GM21447 (cell line): ENCODE data around the gene RHOT2.
"Not testable (repeated sequence)": the region's sequence is repeated elsewhere in the genome, so short reads cannot be mapped to it uniquely, and the experiment has no call there.

ENCODE experiments used
- ATAC-seq: cut with Tn5 transposase; IDR thresholded peaks from one replicate; pipeline ENCODE4 v1.9.1; 2021; ENCODE audit not compliant: unreplicated experiment

Gene RHOT2

GRCh38 chr16:680967-681745 is 13.2 kb downstream of the RHOT2 start:
- no peak for ATAC-seq

DNA sequence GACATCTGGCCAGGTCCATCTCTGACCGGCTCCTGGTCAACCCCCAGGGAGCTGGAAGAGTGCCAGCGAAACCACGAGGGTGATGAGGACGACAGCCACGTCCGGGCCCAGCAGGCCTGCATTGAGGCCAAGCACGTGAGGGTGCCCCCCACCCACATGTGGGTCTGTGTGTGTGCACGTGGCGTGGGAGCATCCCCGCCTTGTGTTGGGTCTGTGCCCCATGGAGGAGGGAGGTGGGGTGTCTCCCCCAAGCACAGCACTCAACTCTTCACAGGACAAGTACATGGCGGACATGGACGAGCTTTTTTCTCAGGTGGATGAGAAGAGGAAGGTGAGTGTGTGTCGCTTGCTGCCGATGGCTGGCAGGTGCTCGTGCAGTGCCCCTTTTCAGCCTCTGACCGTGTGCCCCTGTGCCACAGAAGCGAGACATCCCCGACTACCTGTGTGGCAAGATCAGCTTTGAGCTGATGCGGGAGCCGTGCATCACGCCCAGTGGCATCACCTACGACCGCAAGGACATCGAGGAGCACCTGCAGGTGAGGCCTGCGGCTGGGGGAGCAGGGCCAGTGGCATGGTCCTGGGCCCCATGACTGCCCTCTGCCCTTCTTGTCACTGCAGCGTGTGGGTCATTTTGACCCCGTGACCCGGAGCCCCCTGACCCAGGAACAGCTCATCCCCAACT is 14.0 kb downstream of the RHOT2 start:
- no peak for ATAC-seq

DNA sequence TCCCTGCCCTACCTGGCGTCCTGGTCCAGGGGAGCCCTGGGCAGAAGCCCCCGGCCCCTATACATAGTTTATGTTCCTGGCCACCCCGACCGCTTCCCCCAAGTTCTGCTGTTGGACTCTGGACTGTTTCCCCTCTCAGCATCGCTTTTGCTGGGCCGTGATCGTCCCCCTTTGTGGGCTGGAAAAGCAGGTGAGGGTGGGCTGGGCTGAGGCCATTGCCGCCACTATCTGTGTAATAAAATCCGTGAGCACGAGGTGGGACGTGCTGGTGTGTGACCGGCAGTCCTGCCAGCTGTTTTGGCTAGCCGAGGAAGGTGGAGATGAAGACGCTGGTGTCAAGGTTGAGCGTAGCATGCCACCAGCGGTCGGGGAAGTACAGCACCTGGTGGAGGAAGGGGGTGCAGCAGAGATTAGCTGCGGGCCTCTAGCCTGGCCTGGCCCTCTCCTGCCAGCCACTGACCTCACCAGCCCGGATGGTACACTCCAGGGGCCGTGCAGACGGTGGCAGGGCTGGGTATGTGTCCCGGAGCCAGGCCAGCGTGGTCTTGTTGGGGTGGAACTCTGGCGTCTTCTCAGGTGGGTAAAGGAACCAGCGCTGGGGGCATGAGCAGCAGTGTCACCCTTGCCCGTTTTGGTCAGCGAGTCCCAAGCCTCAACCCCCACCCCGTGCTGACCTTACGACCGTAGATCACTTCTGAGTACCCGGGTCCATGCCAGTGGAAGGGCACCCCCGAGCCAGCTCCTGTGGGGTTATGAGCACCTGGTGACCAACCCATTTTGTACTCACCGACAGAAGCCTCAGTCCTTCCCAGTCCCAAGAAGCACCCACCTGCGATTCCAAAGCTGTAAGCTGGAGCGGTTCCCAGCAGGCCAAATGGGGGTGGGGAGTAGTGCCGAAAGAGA is 14.8 kb downstream of the RHOT2 start:
- ATAC-seq = no peak

DNA sequence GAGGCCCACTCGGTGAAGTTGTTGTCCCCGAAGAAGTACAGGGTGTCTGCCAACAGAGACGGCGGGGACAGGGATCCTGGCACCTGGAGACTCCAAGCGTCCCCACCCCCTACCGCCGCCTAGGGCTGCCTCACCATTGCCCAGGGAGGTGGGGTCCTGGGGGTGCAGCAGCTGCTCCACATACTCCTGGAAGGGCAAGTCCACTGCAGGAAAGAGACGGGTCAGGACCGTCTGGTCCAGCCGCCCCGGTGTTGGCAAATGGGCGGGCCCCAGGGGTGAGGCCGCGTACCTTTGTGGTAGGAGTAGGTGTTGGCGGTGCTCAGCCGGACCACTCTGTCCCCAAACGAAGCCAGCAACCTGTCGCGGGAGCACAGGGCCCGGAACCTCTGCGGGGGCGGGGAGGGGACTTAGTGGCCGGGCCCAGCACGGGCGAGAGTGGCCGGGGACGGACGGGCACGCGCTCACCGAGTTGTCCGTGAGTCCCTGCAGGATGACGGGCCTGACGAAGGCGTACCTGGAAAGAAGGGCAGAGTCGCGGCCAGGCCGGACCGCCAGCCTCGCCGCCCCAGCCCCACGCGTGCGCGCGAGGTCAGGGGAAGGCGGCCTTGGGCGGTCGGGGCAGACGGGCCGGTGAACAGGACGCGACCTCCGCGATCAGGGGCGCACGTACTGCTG is 15.6 kb downstream of the RHOT2 start:
- no peak for ATAC-seq

- ATAC-seq = peak; percentile 47
Measured at GRCh38 chr16:684071-684794, 16.3 kb downstream of the RHOT2 start, which contains the start of gene JMJD8. Gene JMJD8, minus strand, starts transcription at chr16:684334. Its CDS starts 15 bp downstream, at chr16:684319.

GRCh38 chr16:684961-685696 is 17.2 kb downstream of the RHOT2 start:
- no peak for ATAC-seq

GRCh38 chr16:685967-686366 is 18.0 kb downstream of the RHOT2 start:
- no peak for ATAC-seq

- no peak for ATAC-seq
Measured at GRCh38 chr16:686459-687260, 18.7 kb downstream of the RHOT2 start.

DNA sequence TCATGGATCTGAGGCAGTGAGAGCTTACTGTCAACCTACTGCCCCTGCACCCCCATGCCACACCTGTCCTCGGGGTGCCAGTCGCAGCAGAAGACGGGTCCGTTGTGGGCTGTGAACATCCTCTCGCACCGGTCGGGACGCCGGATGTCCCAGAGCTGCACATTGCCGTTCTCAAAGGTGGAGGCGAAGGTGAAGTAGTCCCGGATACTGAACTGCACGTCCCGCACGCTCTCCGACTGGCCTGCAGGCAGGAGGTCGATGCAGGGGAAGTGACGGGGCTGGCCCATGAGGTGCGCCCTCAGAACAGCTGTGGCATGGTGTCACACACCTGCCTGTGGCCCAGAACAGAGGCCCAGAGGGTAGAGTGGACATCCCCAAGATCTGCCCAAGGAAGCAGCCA is 19.6 kb downstream of the RHOT2 start:
- ATAC-seq = no peak

DNA sequence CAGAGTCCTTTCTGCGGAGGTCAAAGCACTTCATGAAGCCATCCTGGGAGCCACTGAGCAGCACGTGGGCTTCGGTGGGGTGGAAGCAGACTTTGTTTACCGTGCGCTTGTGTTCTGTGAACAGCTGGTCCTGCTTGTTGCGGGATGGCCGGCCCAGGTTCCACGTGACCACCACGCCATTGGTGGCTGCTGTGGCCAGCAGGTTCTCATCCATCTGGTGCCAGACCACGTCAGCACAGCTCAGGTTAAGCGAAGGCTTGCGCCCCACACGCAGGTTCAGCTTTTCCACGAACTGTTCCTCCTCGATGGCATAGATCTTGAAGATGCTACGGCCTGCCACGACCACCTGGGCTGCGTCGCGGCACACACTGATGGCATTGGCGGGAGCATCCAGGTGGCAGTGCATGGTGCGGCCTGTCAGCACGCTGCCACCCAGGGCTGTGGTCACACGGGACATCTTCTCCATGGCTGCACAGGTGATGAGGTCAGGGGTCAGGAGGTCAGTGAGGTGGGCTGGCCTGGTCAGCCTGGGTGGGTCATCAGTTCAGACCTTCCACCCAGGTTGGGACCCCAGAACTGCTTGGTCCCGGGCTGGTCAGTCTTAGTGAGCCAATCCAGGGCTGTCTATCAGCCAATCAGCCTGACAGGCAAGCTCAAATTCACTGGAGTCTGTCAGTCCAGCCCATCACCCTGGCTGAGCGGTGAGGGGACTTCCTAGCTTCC is 21.4 kb downstream of the RHOT2 start:
- no peak for ATAC-seq

- ATAC-seq = not testable (repeated sequence)
Measured at GRCh38 chr16:691242-691641, 23.3 kb downstream of the RHOT2 start.

DNA sequence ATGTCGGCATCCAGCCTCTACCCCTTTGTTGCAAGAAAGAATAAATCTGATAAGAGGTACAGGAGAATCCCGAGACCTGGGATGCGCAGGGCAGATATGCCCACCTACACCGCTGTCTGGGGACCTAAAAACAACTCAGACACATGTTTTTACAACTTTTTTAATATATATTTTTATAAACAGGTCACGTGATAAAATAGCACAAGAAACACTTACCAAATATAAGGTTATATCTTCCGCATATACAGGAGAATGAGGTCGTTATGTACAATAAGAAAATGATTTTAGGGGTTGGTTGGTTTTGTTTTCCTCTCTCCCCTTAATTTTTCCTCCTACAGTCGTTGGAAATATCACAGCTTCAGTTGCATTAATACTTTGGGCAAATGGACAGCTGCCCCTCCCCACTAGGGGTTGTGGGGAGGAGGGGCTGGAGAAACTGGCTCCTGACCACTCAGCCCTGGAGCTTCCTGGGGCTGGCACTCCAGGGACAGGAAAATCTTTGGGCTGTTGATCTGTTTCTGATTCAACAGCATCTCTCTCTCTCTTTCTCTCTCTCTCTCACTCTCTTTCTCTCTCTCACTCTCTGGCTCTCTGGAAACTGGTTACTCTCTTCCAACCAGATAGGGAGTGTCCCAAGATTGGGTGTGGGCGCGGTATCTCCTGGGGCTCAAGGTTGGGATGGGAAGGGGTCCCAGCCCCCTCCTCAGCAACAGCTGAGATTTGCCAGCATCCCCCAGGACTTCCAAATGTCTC is 24.6 kb downstream of the RHOT2 start:
- ATAC-seq = no peak

DNA sequence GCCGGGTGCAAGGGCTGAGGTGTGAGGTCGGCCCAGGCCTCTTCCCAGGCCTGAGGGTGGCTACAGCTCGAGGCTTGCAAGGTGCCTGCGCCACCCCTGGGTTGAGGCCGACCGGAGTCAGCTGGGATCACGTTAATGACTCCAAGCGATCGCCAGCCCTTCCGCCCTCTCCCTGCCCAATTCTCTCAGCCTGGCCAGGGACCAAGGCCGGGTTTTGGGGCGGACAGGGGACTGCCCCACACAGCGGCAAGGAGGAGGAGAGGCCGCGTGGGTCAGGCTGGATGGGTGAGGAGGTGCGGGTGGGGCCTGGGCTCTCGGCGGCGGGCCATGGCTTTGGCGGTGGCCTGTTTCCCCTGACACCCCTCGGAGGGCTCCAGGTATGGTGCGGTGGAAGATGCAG is 25.4 kb downstream of the RHOT2 start:
- no peak for ATAC-seq

DNA sequence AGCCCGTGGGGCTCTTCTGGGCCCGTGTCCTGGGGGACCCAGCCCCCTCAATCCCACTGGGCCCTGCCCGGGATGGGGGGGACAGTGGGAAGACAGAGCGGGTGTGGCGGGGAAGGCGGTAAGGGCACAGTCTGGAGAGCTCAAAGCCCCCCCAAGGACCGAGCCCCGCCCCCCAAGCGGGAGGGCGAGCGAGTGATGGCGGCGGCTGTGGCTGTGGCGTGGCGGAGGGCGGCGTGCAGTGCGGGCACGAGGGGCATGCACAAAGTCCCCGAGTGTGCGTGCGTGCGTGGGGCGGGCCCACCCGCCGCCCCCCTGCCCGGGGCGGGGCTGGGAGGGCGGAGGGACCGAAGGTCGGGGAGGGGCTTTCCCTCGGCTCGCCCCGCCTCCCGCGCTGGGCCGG is 25.8 kb downstream of the RHOT2 start:
- no peak for ATAC-seq

- no peak for ATAC-seq
Measured at GRCh38 chr16:694187-694862, 26.4 kb downstream of the RHOT2 start.

- no peak for ATAC-seq
Measured at GRCh38 chr16:694863-695354, 27.0 kb downstream of the RHOT2 start.
